IMR-90 (cell line): ENCODE measurements around the gene XIST. TPM values are rescaled to one million over a fixed set of nuclear protein-coding genes. Genes with fewer than 3 reads are reported as not detected.

Experiments
- ATAC-seq: fragments of 200-7000 bp; cut with Tn5 transposase; 2 replicates; pipeline ENCODE4 v1.9.1; 2020; ENCODE audit warnings: low read depth, mild to moderate bottlenecking, moderate library complexity
- BruUV-seq: library from RNA; stranded (reverse); fragments of 400-500 nt; replicated peaks from 2 replicates; lab custom pipeline; 2021; lab: Mats Ljungman, UMichigan
- CTCF ChIA-PET: fragments of 300-600 bp; formaldehyde crosslinking; extraction: SDS; loops from one replicate; lab custom pipeline; 2021; ENCODE audit warnings: antibody characterized with exemption; lab: Yijun Ruan, JAX
- POLR2A ChIA-PET: fragments of 300-600 bp; sonication (Branson Sonifier 250); formaldehyde crosslinking; loops from one replicate; lab custom pipeline; 2022; ENCODE audit warnings: antibody characterized with exemption; ENCODE audit not compliant: unreplicated experiment; lab: Charles Lee
- DNase-seq: peaks from one replicate; pipeline ENCODE4 v3.0.0; 2013
- H2AFZ ChIP-seq: replicated peaks from 2 replicates; pipeline ENCODE3; 2013; ENCODE audit warnings: low read length, mild to moderate bottlenecking; ENCODE audit not compliant: poor library complexity
- H2AK5ac ChIP-seq: 2 replicates; pipeline ENCODE4 v1.6.1; 2013; ENCODE audit warnings: low read depth, low read length, inconsistent platforms
- H2AK9ac ChIP-seq: replicated peaks from 2 replicates; pipeline ENCODE3; 2013; ENCODE audit warnings: mild to moderate bottlenecking, low read depth, low read length, moderate library complexity; ENCODE audit not compliant: poor library complexity
- H2BK120ac ChIP-seq: 2 replicates; pipeline ENCODE4 v1.6.1; 2013; ENCODE audit warnings: low read depth, low read length, inconsistent platforms
- H2BK15ac ChIP-seq: 3 replicates; pipeline ENCODE4 v1.6.1; 2013; ENCODE audit warnings: low read depth, low read length, inconsistent platforms
- H2BK20ac ChIP-seq: 2 replicates; pipeline ENCODE4 v1.6.1; 2013; ENCODE audit warnings: low read depth, mild to moderate bottlenecking, inconsistent platforms, low read length, moderate library complexity
- H2BK5ac ChIP-seq: 2 replicates; pipeline ENCODE4 v1.6.1; 2013; ENCODE audit warnings: mild to moderate bottlenecking, low read depth, low read length, inconsistent platforms; ENCODE audit not compliant: poor library complexity, severe bottlenecking
- H3K14ac ChIP-seq: replicated peaks from 2 replicates; pipeline ENCODE4 v1.6.1; 2013; ENCODE audit warnings: low read depth, low read length, inconsistent platforms
- H3K18ac ChIP-seq: 2 replicates; pipeline ENCODE4 v1.6.1; 2013; ENCODE audit warnings: low read depth, low read length, control low read depth
- H3K23ac ChIP-seq: 2 replicates; pipeline ENCODE4 v1.6.1; 2013; ENCODE audit warnings: low read depth, low read length, inconsistent platforms
- H3K27ac ChIP-seq: 2 replicates; pipeline ENCODE4 v1.5.1; 2013; ENCODE audit warnings: mild to moderate bottlenecking, control low read depth, low read length; ENCODE audit not compliant: insufficient read depth
- H3K27me3 ChIP-seq: 2 replicates; pipeline ENCODE4 v1.6.1; 2013; ENCODE audit warnings: low read length; ENCODE audit not compliant: control insufficient read depth, insufficient read depth
- H3K36me3 ChIP-seq: 2 replicates; pipeline ENCODE4 v1.6.1; 2013; ENCODE audit warnings: low read length, mixed read lengths; ENCODE audit not compliant: control insufficient read depth, insufficient read depth
- H3K4ac ChIP-seq: 2 replicates; pipeline ENCODE4 v1.6.1; 2013; ENCODE audit warnings: low read depth, low read length, inconsistent platforms
- H3K4me1 ChIP-seq: 2 replicates; pipeline ENCODE4 v1.6.1; 2013; ENCODE audit warnings: low read length, mixed read lengths; ENCODE audit not compliant: control insufficient read depth, insufficient read depth
- H3K4me2 ChIP-seq: 2 replicates; pipeline ENCODE4 v1.6.1; 2013; ENCODE audit warnings: low read depth, mild to moderate bottlenecking, control low read depth, low read length, moderate library complexity
- H3K4me3 ChIP-seq: 2 replicates; pipeline ENCODE4 v1.5.1; 2013; ENCODE audit warnings: low read depth, mild to moderate bottlenecking, control low read depth, low read length, moderate library complexity; ENCODE audit not compliant: insufficient read depth
- H3K56ac ChIP-seq: 2 replicates; pipeline ENCODE4 v1.6.1; 2013; ENCODE audit warnings: low read length, inconsistent platforms; ENCODE audit not compliant: insufficient read depth; ENCODE audit errors: extremely low read depth
- H3K79me1 ChIP-seq, 2 experiments: 2 replicates each; pipeline ENCODE4 v1.6.1; 2013; ENCODE audit warnings: low read length in 2 of 2, inconsistent platforms in 1 of 2, low read depth in 1 of 2
- H3K9ac ChIP-seq: 2 replicates; pipeline ENCODE4 v1.6.1; 2013; ENCODE audit warnings: low read depth, low read length, control low read depth
- H3K9me1 ChIP-seq: 2 replicates; pipeline ENCODE4 v1.6.1; 2013; ENCODE audit warnings: low read length, inconsistent platforms; ENCODE audit not compliant: insufficient read depth
- H3K9me3 ChIP-seq: 2 replicates; pipeline ENCODE4 v1.6.1; 2013; ENCODE audit warnings: low read length; ENCODE audit not compliant: control insufficient read depth, insufficient read depth
- H4K20me1 ChIP-seq: 2 replicates; pipeline ENCODE4 v1.6.1; 2013; ENCODE audit warnings: low read length, inconsistent platforms; ENCODE audit not compliant: insufficient read depth
- H4K5ac ChIP-seq: 2 replicates; pipeline ENCODE4 v1.6.1; 2013; ENCODE audit warnings: mild to moderate bottlenecking, low read depth, low read length, control low read depth
- H4K8ac ChIP-seq, 2 experiments: 2 replicates each; pipeline ENCODE4 v1.6.1; 2013; ENCODE audit warnings: low read depth in 2 of 2, low read length in 2 of 2, control low read depth in 1 of 2, inconsistent platforms in 1 of 2
- H4K91ac ChIP-seq: 2 replicates; pipeline ENCODE4 v1.6.1; 2013; ENCODE audit warnings: low read depth, low read length, inconsistent platforms; ENCODE audit not compliant: insufficient read depth
- BHLHE40 ChIP-seq: fragments of 150-350 bp; IDR thresholded peaks from 2 replicates; pipeline ENCODE4 v1.6.1; 2016; ENCODE audit warnings: mild to moderate bottlenecking, low read depth, low read length
- MAZ ChIP-seq: IDR thresholded peaks from 2 replicates; pipeline ENCODE4 v1.6.1; 2012; ENCODE audit warnings: low read depth, mild to moderate bottlenecking, low read length, improper control_type of control experiment, moderate library complexity, borderline replicate concordance
- POLR2A ChIP-seq: IDR thresholded peaks from 2 replicates; pipeline ENCODE4 v1.6.1; 2012; ENCODE audit warnings: mild to moderate bottlenecking, low read depth, low read length
- RCOR1 ChIP-seq: IDR thresholded peaks from 2 replicates; pipeline ENCODE4 v1.6.1; 2012; ENCODE audit warnings: mild to moderate bottlenecking, low read length, improper control_type of control experiment; ENCODE audit not compliant: insufficient replicate concordance
- RFX5 ChIP-seq: IDR thresholded peaks from 2 replicates; pipeline ENCODE4 v1.8.0; 2012; ENCODE audit warnings: low read depth, mild to moderate bottlenecking, low read length, moderate library complexity
- SMC3 ChIP-seq: fragments of 150-350 bp; IDR thresholded peaks from 2 replicates; pipeline ENCODE4 v1.6.1; 2016; ENCODE audit warnings: low read depth, mild to moderate bottlenecking, antibody characterized with exemption, low read length, moderate library complexity
- WGBS, 2 experiments: methylation state at CpG; one replicate each; pipeline versions ENCODE4 v1.1.5 to v1.1.7; 2013; ENCODE audit warnings: missing lambda C conversion rate in 2 of 2; ENCODE audit not compliant: insufficient read length in 1 of 2; ENCODE audit errors: extremely low coverage in 2 of 2; 5-methylcytosine and 5-hydroxymethylcytosine counted together
- dilution Hi-C: fragments of 300-500 bp; cut with HindIII; formaldehyde crosslinking; loops from one replicate; pipeline ENCODE4 v1.14.3; 2018; ENCODE audit warnings: low sequenced_read_pairs; ENCODE audit not compliant: unreplicated experiment
- in situ Hi-C: fragments of 300-500 bp; cut with MboI; formaldehyde crosslinking; loops from 3 replicates; pipeline ENCODE4 v1.14.3; 2019; ENCODE audit warnings: low sequenced_read_pairs, inconsistent platforms, mixed read lengths
- intact Hi-C: fragments of 100-400 bp; cut with micrococcal nuclease; formaldehyde crosslinking; loops from 2 replicates; pipeline ENCODE4 v1.10.0; 2022
- polyA plus RNA-seq, 3 experiments: library from polyadenylated mRNA; depleted of rRNA; stranded (reverse); fragments of >200 nt; gene quantifications; 2 replicates each; pipeline ENCODE4 v1.2.3, GENCODE V29; 2012; ENCODE audit warnings: low replicate concordance in 1 of 3
- total RNA-seq: library from RNA; depleted of rRNA; stranded (reverse); fragments of >200 nt; gene quantifications from 2 replicates; pipeline ENCODE4 v1.2.3, GENCODE V29; 2012

Gene XIST
- total and polyA plus RNA-seq, 2 of the 4 experiments (the other 2 are of a cell fraction), result 48.9 to 159 TPM

DNA sequence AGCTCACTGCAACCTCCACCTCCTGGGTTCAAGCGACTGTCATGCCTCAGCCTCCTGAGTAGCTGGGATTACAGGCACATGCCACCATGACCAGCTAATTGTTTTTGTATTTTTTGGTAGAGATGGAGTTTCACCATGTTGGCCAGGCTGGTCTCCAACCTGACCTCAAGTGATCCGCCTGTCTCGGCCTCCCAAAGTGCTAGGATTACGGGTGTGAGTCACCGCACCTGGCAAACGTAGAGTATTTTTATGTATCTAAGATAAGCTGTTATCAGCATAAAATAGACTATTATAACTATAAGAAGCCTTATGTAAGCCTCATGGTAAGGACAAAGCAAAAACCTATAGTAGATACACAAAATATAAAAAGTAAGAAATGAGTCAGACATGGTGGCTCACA lies 14.6 kb upstream of the XIST start:
- Histone ChIP-seq H2BK120ac (no peak overlapping the region), H3K56ac (no peak overlapping the region), H3K27me3 (peaks cover 5% of the 10 kb centered on the region), H3K9me3 (no peaks in the 10 kb centered on the region), H2AK5ac (no peak overlapping the region), H3K18ac (no peak overlapping the region), H3K4me2 (no peak overlapping the region), H4K20me1 (no peaks in the 10 kb centered on the region), H2BK15ac (no peak overlapping the region), H2BK5ac (no peak overlapping the region), H3K14ac (no peak overlapping the region), H2AK9ac (no peak overlapping the region), H3K23ac (no peak overlapping the region), H3K4me3 (no peak overlapping the region), H3K36me3 (no peaks in the 10 kb centered on the region), H3K27ac (no peak overlapping the region), H3K9me1 (no peaks in the 10 kb centered on the region), H4K91ac (no peak overlapping the region), H3K79me1 (no peaks in the 10 kb centered on the region), H4K8ac (no peak overlapping the region), H2BK20ac (no peak overlapping the region), H3K4me1 (no peaks in the 10 kb centered on the region), H3K9ac (no peak overlapping the region), H3K4ac (no peak overlapping the region), H2AFZ (no peak overlapping the region), H4K5ac (no peak overlapping the region)
- intact Hi-C loops, result no loop called here
- POLR2A ChIA-PET, result no interaction called here
- in situ Hi-C loops, result no loop called here
- dilution Hi-C loops, result no loop called here
- ATAC-seq (no peak), DNase-seq (no peak)
- CTCF ChIA-PET, result no interaction called here
- TF ChIP-seq SMC3 (no peak), POLR2A (no peak), MAZ (no peak), RCOR1 (no peak), BHLHE40 (no peak), RFX5 (no peak)
- BruUV-seq, result no TSS peak
- whole genome bisulfite sequencing, 2 experiments, result no CpG with 5 or more reads among the region's 6 CpGs
